Stimulated activated CD4-positive, alpha-beta T cell treated with anti-CD3 and anti-CD28 coated beads, Interleukin-12 subunit alpha, Interleukin-12 subunit beta, amount 100 ng/mL, for 24 hours (primary cell): ENCODE results near the gene CD68.

Experiments used
- DNase-seq, 2 experiments: peaks; one replicate each; pipeline ENCODE4 v3.0.0-alpha.2; 2020; ENCODE audit warnings: low read depth in 2 of 2

The CD68 gene

DNA sequence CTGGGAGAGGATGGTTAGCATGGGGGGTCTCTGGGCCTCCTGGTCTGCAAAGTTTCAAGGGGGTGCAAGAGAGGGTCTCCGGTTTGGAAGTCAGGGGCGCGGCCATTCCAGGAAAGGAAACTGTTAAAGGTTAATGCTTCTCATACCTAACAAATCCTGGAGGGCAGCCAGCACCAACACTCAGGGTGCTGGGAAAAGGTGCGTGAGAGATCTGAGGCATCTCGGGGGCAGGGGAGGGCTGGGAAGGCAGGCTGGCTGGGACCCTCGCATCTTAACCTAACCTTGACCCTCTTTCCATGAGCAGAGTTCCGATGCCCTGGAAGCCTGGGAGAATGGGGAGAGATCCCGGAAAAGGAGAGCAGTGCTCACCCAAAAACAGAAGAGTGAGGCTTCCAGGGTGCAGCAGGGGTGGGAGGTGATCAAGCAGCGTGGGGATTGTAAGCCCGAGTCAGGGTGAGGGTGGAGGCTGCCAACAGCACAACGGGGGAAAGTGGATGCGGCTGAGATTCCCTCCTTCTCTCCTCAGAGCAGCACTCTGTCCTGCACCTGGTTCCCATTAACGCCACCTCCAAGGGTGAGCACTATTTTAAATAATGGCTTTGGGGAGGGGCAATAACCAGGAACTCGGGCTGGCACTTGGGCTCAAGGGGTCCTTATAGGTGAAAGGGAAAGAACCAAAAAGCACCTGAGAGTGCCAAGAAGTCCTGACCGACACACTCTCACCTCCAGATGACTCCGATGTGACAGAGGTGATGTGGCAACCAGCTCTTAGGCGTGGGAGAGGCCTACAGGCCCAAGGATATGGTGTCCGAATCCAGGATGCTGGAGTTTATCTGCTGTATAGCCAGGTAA, 19.9 kb upstream of the CD68 start:
- no peak for DNase-seq

DNA sequence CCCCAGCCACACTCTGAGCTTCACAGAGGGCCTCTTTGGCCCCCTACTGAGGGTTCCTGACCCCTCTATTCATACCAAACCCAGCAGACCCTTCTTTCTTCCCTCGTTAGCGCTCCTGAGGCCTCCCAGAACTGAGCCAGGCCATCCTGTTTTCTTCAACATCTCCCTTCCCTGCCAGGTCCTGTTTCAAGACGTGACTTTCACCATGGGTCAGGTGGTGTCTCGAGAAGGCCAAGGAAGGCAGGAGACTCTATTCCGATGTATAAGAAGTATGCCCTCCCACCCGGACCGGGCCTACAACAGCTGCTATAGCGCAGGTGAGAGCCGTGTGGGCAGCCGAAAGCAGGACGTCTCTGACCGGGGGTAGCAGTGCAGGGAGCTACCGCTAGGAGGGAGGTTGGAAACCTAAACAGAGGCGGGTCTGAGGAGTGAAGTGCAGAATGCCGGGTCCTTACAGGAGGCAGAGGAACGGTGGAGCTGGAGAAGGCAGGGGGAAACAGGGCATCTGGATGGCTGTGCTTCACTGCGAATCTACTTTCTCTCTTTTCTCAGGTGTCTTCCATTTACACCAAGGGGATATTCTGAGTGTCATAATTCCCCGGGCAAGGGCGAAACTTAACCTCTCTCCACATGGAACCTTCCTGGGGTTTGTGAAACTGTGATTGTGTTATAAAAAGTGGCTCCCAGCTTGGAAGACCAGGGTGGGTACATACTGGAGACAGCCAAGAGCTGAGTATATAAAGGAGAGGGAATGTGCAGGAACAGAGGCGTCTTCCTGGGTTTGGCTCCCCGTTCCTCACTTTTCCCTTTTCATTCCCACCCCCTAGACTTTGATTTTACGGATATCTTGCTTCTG, 19.0 kb upstream of the CD68 start:
- DNase-seq, result peak in 1 of 2 experiments; percentile 67

DNA sequence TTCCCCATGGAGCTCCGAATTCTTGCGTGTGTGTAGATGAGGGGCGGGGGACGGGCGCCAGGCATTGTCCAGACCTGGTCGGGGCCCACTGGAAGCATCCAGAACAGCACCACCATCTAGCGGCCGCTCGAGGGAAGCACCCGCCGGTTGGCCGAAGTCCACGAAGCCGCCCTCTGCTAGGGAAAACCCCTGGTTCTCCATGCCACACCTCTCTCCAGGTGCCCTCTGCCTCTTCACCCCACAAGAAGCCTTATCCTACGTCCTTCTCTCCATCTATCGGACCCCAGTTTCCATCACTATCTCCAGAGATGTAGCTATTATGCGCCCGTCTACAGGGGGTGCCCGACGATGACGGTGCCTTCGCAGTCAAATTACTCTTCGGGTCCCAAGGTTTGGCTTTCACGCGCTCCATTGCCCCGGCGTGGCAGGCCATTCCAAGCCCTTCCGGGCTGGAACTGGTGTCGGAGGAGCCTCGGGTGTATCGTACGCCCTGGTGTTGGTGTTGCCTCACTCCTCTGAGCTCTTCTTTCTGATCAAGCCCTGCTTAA, 18.3 kb upstream of the CD68 start:
- peak; percentile 71 to 86 for DNase-seq

DNA sequence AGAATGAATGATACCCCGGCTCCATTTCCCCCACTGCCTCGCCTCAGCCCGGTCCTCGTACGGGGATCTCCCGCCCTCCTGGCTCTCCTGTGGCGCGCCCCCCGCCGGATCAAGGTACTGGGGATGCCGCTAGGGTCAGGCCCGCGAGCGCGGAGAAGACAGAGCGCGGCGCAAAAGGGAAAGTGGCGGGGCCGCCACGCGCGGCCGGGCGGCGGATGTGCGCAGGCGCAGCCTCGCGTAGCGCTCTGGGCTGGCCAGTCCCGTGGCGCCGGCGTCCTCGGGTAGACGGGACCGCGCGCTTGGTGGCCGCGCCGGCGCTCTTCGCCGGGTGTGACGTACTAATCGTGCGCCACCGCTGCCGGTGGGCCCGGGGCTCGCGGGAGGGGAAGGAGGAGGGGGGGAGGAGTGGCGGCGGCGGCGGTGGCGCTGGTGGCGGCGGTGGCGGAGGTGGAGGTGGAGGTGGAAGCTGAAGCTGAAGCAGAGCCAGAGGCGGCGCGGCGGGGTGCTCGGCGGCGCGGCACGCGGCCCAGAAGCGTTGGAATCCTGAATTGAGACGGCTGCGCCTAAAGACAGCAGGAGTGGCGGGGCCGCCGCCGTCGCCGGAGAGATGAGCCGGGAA, 17.7 kb upstream of the CD68 start, which contains the start of gene SENP3:
TSS of gene SENP3 (plus strand) at position 331 of the 619 bp plus-strand sequence. CDS start 1,158 bp downstream, outside the sequence.
- peak; percentile 83 to 87 for DNase-seq

DNA sequence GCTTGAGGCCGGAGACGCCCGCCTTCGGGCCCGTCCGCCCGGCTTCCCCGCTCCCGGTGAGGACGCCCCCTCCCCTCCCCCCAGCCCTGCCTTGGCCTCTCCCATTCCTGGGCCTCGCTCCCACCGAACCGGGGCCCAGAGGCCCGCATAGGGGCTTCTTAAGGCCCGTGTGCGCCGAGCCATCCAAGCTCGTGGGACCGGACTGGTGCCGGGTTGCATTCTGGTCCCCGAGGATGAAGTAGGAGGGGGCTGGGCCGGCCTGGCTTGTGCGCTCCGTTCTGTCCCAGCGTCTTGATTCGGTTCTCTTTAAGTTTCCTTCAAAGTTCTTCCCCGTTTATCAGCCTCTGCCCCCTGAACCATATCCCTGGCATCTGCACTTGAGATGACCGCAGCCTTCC, 17.2 kb upstream of the CD68 start:
- no peak for DNase-seq

DNA sequence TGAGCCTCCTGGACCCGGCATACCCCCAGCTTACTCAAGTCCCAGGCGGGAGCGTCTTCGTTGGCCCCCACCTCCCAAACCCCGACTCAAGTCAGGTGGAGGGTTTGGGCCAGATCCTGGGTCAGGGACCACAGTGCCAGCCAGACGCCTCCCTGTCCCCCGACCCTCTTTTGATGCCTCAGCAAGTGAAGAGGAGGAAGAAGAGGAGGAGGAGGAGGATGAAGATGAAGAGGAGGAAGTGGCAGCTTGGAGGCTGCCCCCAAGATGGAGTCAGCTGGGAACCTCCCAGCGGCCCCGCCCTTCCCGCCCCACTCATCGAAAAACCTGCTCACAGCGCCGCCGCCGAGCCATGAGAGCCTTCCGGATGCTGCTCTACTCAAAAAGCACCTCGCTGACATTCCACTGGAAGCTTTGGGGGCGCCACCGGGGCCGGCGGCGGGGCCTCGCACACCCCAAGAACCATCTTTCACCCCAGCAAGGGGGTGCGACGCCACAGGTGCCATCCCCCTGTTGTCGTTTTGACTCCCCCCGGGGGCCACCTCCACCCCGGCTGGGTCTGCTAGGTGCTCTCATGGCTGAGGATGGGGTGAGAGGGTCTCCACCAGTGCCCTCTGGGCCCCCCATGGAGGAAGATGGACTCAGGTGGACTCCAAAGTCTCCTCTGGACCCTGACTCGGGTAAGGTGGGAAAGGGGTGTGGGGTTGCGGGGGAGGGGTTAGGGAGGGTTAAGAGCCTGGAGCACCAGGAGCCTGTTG, 16.1 kb upstream of the CD68 start:
- no peak for DNase-seq

DNA sequence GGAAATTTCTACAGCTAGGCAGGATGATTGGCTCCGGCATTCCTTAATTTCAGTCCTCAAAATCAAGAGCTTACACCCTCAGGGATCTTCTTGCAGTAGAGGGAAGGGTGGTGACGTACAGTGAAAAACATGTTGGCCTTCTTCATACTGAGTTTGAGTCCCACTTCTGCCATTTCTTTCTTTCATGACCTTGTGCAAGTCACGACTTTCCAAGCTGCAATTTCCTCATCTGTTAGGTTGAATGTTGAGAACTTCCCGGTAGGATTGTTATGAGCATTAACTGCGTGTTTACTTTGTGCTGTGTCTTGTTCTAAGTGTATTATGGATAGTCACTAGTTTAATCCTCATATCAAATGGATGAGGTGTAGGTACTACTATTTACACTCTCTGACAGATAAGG, 9.9 kb upstream of the CD68 start:
- no peak for DNase-seq

DNA sequence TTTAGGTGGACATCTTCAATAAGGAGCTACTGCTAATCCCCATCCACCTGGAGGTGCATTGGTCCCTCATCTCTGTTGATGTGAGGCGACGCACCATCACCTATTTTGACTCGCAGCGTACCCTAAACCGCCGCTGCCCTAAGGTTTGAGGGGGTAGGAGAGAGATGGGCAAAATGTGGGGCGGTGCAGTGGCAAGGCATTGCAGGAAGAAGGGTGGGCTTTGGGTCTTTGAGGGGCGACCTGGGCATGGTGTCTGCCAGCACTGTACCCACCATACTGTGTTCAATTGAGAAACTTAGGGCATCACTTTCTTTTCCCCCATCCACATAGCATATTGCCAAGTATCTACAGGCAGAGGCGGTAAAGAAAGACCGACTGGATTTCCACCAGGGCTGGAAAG, 9.1 kb upstream of the CD68 start:
- no peak for DNase-seq

DNA sequence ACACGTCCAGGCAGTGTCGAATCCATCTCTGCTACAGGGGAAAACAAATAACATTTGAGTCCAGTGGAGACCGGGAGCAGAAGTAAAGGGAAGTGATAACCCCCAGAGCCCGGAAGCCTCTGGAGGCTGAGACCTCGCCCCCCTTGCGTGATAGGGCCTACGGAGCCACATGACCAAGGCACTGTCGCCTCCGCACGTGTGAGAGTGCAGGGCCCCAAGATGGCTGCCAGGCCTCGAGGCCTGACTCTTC, 7.2 kb upstream of the CD68 start:
- no peak for DNase-seq

DNA sequence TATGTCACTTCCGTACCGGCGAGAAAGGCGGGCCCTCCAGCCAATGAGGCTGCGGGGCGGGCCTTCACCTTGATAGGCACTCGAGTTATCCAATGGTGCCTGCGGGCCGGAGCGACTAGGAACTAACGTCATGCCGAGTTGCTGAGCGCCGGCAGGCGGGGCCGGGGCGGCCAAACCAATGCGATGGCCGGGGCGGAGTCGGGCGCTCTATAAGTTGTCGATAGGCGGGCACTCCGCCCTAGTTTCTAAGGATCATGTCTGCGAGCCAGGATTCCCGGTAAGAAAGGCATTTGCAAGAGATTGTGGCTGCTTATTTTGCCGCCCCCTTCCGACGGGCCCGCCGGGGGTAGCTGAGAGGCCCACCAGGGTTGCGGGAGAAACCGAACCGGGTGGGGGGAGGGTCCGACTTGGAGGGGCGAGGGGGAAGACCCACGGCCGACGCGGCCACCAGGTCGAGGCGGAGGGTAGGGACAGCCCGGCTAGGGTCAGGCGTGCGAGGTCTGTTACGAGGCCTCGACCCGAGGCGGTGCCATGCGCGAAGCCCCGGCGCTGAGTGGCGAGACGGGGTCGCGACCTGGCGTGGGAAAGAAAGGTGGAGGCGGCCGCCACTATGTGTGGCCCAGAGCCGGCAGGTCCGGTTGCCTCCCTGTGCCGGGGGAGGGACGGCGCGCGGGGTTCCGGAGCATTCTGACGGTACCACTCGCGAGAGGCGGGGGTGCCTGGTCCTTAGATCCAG, 6.7 kb upstream of the CD68 start:
- DNase-seq, result peak; percentile 99 to 100

DNA sequence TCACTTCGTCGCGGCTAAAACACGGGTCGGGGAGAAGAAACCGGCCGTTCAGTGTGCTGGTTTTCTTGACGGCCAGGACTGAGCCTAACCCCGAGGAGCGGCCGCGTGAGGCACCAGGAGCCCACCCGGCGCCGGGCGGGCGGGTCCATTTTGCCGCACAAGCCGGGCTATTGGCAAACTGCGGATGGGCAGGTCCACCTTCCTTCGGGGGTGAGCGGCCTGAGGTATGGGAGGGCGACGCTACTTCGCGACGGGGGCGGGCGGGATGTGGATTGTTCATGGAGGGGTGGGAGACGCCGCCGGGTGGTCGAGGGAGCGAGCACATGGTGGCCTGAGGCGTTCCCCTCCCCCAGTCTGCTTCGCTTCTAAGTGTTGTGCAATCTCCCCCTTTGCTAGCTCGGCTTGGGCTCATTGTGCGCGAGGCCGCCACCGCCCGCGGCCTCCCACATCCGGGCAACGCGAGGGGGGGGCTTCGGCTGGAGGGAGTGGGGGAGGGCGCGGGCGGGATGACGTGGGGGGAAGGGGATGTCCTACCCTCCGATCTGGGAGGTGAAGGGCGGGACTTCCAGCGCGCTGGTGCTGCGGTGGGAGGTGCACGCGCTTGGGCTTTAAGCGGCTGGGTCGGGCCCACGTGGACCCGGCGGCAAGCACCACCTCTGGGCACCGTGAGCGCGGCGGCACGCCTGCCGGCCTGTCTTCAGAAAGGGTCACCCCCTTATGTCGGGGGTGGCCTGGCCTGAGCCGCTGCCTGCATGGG, 5.9 kb upstream of the CD68 start:
- DNase-seq, result peak; percentile 79 to 84

DNA sequence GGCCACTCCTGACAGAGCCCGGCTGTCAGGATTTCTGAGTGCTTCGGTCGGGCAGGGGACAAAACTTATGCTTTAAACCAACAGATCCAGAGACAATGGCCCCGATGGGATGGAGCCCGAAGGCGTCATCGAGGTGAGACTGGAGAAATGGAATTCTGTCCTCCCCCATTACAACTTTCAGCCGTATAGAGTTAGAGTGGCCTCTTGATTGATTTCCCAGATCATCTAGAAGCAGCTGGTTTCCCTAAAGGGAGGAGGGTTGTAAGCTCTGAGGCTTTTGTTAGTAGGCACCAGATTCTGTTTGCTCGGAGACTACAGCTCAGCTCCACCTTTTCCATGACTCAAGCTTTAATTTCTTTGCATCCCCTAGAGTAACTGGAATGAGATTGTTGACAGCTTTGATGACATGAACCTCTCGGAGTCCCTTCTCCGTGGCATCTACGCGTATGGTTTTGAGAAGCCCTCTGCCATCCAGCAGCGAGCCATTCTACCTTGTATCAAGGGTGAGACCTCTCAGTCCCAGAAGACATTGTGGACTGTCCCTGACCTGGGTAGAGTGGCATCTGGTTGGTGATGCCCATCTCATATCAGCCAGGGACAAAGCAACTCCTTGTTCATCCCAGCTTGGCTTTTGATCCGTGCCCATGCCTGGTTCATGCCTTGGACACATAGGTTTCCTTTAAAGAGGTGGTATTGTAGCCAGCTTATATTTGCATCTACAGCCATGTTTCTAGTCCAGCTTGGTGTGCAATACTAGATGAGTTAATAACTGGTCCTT, 5.1 kb upstream of the CD68 start:
- no peak for DNase-seq

DNA sequence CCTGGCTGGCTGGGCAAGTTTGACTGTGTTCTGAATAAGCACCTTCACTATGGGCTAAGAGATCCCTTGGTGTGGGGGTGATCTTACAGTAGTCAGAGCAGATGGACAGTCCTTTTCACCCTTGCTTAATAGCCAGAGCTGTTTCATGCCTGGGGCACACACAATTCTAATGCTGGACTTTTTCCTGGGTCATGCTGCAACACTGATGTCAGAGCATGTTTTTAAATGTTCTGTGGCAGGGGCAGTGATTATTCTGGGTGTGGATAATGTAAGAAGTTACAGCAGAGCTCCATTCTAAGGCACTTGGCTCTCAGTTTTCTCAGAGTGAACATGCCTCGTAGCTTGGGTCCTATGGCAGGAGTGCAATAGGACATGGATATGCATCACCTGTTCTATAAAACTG, 4.0 kb upstream of the CD68 start:
- no peak for DNase-seq

DNA sequence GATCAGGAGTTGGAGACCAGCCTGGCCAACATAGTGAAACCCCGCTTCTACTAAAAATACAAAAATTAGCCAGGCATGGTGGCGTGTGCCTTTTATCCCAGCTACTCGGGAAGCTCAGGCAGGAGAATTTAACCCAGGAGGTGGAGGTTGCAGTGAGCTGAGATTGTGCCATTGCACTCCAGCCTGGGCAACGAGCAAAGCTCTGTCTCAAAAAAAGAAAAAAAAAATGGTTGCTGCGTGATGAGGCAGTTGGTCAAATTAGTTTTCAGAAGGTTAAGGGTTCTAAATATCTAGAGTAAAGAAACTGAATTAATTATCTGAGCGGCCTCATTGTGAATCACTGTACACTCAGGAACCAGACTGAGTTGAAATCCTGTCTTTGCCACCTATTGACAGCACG, 3.5 kb upstream of the CD68 start:
- no peak for DNase-seq

DNA sequence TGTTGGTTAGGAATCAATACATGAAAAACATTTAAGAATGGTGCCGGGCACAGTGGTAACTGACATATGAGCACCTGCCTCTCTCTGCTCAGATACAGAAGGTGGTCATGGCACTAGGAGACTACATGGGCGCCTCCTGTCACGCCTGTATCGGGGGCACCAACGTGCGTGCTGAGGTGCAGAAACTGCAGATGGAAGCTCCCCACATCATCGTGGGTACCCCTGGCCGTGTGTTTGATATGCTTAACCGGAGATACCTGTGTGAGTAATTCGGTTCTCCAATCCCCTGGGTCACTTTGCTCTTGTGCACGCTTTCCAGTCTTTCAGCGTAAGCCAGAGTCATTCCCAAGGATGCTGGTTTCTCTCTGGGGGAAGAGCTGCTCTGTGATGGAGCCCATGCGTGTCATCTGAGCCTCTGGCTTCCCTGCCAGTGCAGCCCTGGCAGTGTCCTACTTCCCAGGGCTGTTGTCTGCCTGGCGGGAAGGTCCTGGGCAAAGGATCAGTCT, 3.0 kb upstream of the CD68 start:
- DNase-seq, result no peak

DNA sequence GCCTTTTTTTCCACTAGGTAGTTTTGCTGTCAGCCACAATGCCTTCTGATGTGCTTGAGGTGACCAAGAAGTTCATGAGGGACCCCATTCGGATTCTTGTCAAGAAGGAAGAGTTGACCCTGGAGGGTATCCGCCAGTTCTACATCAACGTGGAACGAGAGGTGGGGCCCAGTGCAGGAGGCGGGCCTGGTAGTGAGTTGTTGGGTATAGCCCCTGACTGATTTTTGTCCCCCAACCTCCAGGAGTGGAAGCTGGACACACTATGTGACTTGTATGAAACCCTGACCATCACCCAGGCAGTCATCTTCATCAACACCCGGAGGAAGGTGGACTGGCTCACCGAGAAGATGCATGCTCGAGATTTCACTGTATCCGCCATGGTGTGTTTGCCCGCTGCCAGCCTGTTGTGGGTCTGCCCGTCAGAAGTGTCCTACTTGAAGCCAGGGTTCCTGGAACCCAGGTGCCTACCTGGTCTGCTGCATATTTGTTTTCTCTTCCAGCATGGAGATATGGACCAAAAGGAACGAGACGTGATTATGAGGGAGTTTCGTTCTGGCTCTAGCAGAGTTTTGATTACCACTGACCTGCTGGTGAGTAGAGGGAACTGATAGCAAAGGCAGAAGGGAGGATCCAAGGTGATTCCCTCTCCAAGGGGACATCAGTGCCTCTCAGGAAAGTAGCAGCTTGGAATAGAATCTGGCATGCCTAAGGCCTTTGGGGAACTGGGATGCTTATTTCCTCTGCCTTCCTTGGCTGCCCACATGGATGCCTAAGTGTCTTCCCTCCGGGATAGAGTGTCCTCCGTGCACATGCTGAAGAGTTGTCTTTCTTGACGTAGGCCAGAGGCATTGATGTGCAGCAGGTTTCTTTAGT, 1.9 kb upstream of the CD68 start:
- no peak for DNase-seq

DNA sequence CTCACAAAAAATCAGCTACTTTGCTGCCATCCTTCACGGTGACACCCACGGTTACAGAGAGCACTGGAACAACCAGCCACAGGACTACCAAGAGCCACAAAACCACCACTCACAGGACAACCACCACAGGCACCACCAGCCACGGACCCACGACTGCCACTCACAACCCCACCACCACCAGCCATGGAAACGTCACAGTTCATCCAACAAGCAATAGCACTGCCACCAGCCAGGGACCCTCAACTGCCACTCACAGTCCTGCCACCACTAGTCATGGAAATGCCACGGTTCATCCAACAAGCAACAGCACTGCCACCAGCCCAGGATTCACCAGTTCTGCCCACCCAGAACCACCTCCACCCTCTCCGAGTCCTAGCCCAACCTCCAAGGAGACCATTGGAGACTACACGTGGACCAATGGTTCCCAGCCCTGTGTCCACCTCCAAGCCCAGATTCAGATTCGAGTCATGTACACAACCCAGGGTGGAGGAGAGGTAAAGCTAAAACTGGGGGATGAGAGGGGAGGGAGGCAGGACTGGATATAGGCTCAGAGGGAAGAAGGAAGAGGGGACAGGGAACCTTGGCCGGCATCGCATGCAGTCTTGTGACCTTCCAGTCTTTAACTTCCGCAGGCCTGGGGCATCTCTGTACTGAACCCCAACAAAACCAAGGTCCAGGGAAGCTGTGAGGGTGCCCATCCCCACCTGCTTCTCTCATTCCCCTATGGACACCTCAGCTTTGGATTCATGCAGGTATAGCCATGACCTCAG, 581 bp downstream of the CD68 start:
- peak in 1 of 2 experiments; percentile 54 for DNase-seq
